Activated CD4-positive, CD25-positive, alpha-beta regulatory T cell treated with anti-CD3 and anti-CD28 coated beads, Interleukin-2, amount 50 U/mL, for 16 hours (primary cell): ENCODE measurements around the gene CYP8B1.
"Not testable (repeated sequence)": the region's sequence is repeated elsewhere in the genome, so short reads cannot be mapped to it uniquely, and the experiment has no call there.

Experiments used
- DNase-seq: peaks from one replicate; pipeline ENCODE4 v3.0.0-alpha.2; 2020; ENCODE audit warnings: low read depth, low spot score

The CYP8B1 gene

GRCh38 chr3:42886294-42886822, 10.7 kb upstream of the CYP8B1 start:
- DNase-seq: no peak

GRCh38 chr3:42884324-42884723, 8.6 kb upstream of the CYP8B1 start:
- no peak for DNase-seq

DNA sequence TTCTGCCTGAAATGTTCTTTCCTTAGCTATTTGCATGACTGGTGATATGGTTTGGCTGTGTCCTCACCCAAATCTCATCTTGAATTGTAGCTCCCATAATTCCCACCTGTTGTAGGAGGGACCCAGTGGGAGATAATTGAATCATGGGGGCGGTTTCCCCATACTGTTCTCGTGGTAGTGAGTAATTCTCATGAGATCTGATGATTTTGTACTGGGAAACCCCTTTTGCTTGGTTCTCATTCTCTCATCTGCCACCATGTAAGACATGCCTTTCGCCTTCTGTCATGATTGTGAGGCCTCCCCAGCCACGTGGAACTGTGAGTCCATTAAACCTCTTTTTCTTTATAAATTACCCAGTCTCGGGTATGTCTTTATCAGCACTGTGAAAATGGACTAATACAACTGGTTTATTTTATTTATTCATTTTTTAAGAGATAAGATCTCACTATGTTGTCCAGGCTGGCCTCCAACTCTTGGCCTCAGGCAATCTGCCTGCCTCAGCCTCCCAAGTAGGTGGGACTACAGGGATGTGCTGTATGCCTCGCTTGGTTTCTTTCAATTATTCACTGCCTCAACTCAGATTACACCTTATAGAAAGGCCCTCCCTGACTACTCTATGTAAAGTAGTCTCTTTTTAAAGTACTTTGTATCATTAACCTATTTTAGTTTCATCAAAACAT, 7.7 kb upstream of the CYP8B1 start:
- not testable (repeated sequence) for DNase-seq

- DNase-seq: peak; percentile 77
These were observed 5.1 kb upstream of the CYP8B1 start for GRCh38 chr3:42880601-42881451.

DNA sequence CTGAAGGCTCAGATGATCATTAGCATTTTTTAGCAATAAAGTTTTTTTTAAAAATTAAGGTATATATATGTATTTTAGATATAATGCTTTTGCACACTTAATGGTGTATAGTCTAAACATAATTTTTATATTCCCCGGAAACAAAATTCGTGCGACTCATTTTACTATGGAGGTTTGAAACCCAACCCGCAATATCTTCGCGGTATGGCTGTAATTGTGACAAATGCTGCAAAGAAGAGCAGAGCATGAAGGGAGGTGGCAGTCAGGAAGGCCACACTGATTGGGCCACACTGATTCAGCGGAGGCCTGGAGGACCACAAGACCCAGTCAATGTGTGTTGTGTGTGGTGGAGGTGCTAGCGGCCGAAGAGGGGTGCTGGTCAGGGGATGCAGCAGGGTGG, 4.5 kb upstream of the CYP8B1 start:
- DNase-seq: no peak

- no peak for DNase-seq
These were observed 2.2 kb upstream of the CYP8B1 start for GRCh38 chr3:42877881-42878280.

GRCh38 chr3:42876940-42877720, 1.5 kb upstream of the CYP8B1 start:
- DNase-seq: no peak

GRCh38 chr3:42876401-42876800, 722 bp upstream of the CYP8B1 start:
- no peak for DNase-seq

GRCh38 chr3:42874749-42875148, 930 bp downstream of the CYP8B1 start:
- DNase-seq: no peak

DNA sequence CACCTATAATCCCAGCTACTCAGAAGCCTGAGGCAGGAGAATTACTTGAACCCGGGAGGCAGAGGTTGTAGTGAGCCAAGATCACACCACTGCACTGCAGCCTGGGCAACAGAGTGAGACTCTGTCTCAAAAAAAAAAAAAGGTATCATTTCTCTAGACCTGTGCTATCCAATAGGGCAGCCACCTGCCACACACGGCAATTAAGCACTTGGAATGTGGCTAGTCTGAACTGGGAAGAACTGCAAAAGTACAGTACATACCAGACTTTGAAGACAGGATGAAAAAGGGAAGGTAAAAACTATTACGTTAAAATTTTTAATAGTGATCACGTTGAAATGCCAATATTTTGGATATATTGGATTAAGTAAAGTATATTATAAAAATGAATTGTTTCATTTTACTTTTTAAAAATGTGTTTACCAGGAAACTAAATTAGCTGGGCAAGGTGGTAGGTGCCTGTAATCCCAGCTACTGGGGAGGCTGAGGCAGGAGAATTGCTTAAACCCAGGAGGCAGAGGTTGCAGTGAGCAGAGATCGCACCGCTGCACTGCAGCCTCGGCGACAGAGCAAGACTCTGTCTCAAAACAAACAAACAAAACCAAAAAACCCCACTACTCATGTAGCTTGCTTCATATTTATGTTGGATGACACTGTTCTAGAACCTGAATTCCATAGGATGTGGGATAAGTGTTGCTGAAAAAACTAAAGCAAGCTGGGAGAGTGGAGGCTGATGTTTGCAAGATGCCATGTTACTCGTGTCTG, 2.3 kb downstream of the CYP8B1 start:
- no peak for DNase-seq

DNA sequence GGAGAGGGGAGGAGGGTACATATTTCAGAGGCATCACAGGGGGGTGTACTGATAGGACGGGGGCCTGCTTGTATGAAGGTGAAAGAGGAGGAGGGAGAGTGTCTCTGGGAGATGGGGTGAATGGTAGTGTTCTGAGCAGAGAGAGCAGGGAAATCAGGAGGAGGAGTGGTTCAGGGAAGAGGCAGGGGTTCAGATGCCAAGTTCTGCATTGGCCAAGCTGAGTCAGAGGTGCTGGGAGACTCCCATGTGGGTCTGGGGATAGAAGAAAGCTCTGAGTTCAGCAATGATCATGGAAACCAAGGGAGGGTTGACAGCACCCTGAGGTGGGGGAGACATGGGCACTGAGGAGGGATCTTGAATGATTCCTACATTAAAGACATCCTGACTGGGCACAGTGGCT, 3.0 kb downstream of the CYP8B1 start:
- DNase-seq: no peak

DNA sequence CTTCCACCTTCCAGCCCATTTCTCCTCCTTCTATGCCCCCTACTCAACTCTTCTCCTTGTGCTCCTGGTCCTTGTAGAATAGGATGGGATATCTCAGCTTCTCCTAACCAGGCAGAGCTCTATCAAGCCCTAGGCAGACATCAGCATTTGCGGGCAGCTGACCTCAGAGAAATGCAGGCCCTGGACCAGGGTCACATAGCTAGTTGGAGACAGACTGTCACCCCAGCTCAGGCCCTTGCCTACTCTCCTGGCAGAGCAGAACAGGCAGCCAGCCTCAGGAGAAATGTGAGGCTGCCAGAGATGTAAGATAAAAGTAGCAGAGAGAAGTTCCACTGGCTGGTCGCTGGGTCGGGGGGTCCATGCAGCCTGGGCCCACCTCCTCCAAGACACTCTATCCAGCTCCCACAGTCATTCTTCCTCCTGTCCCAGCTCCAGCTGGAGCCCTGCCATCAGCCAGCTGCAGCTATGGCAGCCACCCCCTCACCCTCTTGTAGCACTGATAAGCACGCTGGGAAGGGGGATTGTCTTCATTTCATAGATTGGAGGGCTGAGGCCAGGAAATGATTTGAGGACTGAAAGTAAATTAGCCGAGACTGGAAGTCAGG, 4.0 kb downstream of the CYP8B1 start:
- no peak for DNase-seq

GRCh38 chr3:42868841-42869240, 6.8 kb downstream of the CYP8B1 start:
- no peak for DNase-seq

GRCh38 chr3:42867138-42867537, 8.5 kb downstream of the CYP8B1 start:
- no peak for DNase-seq

- no peak for DNase-seq
These were observed 10.4 kb downstream of the CYP8B1 start for GRCh38 chr3:42865256-42865655.

DNA sequence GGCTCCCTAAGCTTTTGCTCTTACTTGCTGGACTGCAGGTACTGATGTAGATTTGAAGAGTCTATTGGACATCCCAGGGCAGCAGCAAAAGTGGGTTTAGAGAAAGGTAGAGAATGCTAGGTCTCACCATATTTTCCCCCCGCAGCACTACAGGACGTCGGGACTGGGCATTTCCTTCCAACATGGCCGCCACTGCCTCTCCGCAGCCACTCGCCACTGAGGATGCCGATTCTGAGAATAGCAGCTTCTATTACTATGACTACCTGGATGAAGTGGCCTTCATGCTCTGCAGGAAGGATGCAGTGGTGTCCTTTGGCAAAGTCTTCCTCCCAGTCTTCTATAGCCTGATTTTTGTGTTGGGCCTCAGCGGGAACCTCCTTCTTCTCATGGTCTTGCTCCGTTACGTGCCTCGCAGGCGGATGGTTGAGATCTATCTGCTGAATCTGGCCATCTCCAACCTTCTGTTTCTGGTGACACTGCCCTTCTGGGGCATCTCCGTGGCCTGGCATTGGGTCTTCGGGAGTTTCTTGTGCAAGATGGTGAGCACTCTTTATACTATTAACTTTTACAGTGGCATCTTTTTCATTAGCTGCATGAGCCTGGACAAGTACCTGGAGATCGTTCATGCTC, 11.2 kb downstream of the CYP8B1 start:
- DNase-seq: no peak

GRCh38 chr3:42856544-42856943, 19.1 kb downstream of the CYP8B1 start:
- no peak for DNase-seq

GRCh38 chr3:42855547-42856380, 19.9 kb downstream of the CYP8B1 start:
- DNase-seq: no peak

- DNase-seq: no peak
These were observed 20.5 kb downstream of the CYP8B1 start for GRCh38 chr3:42855219-42855546.
